OCI-LY7 (cell line): ENCODE results near the gene ALG14. TPM values are rescaled to one million over a fixed set of nuclear protein-coding genes. Genes with fewer than 3 reads are reported as not detected.

Source experiments
- BruUV-seq: library from RNA; stranded (reverse); fragments of 400-500 nt; replicated peaks from 2 replicates; lab custom pipeline; 2021; lab: Mats Ljungman, UMichigan
- CTCF ChIA-PET: fragments of 300-600 bp; sonication (Branson Sonifier 250); formaldehyde crosslinking; loops from one replicate; lab custom pipeline; 2022; ENCODE audit warnings: antibody characterized with exemption; ENCODE audit not compliant: unreplicated experiment; lab: Charles Lee
- POLR2A ChIA-PET: fragments of 300-600 bp; sonication (Branson Sonifier 250); formaldehyde crosslinking; loops from one replicate; lab custom pipeline; 2022; ENCODE audit warnings: antibody characterized with exemption; lab: Charles Lee
- DNase-seq: peaks from one replicate; pipeline ENCODE4 v3.0.0-alpha.2; 2015; ENCODE audit warnings: low spot score
- H2AFZ ChIP-seq: fragments of 200-600 bp; sonication (generic), shearing (Covaris generic); 2 replicates; pipeline ENCODE4 v1.6.1; 2014; ENCODE audit warnings: mild to moderate bottlenecking, antibody characterized with exemption, low read length, moderate library complexity
- H3K27ac ChIP-seq: fragments of 200-600 bp; sonication (generic); 2 replicates; pipeline ENCODE4 v1.5.1; 2014; ENCODE audit warnings: mixed run types, low read depth, mild to moderate bottlenecking, moderate library complexity, low read length, inconsistent platforms; ENCODE audit not compliant: poor library complexity, severe bottlenecking
- H3K36me3 ChIP-seq: fragments of 200-600 bp; sonication (generic); 2 replicates; pipeline ENCODE4 v1.6.1; 2014; ENCODE audit warnings: mild to moderate bottlenecking, antibody characterized with exemption, low read length, moderate library complexity, mixed read lengths; ENCODE audit not compliant: insufficient read depth
- H3K4me1 ChIP-seq: fragments of 200-600 bp; sonication (generic); 2 replicates; pipeline ENCODE4 v1.5.1; 2014; ENCODE audit warnings: mild to moderate bottlenecking, low read length; ENCODE audit not compliant: insufficient read depth, poor library complexity, severe bottlenecking
- H3K4me2 ChIP-seq: fragments of 200-600 bp; sonication (generic); 2 replicates; pipeline ENCODE4 v1.6.1; 2014; ENCODE audit warnings: mild to moderate bottlenecking, low read length
- H3K4me3 ChIP-seq: fragments of 200-600 bp; sonication (generic); 2 replicates; pipeline ENCODE4 v1.5.1; 2014; ENCODE audit warnings: mild to moderate bottlenecking, low read depth, low read length; ENCODE audit not compliant: poor library complexity, severe bottlenecking
- H3K79me2 ChIP-seq: fragments of 200-600 bp; sonication (generic); 2 replicates; pipeline ENCODE4 v1.6.1; 2016; ENCODE audit warnings: low read depth, mild to moderate bottlenecking, low read length, moderate library complexity, mixed read lengths; ENCODE audit not compliant: insufficient read depth
- H3K9me2 ChIP-seq: fragments of 200-600 bp; sonication (generic); 2 replicates; pipeline ENCODE4 v1.6.1; 2016; ENCODE audit warnings: mild to moderate bottlenecking, low read length, mixed read lengths; ENCODE audit not compliant: insufficient read depth
- H3K9me3 ChIP-seq: fragments of 200-600 bp; sonication (generic); 2 replicates; pipeline ENCODE4 v1.6.1; 2014; ENCODE audit warnings: mild to moderate bottlenecking, mixed run types, low read length, mixed read lengths
- H4K20me1 ChIP-seq: fragments of 200-600 bp; sonication (generic); 2 replicates; pipeline ENCODE4 v1.6.1; 2014; ENCODE audit warnings: mild to moderate bottlenecking, antibody characterized with exemption, low read length, moderate library complexity, mixed read lengths; ENCODE audit not compliant: insufficient read depth
- EZH2phosphoT487 ChIP-seq: fragments of 200-600 bp; sonication (generic); IDR thresholded peaks from 2 replicates; pipeline ENCODE4 v1.6.1; 2018; ENCODE audit warnings: low read depth, borderline replicate concordance, mild to moderate bottlenecking, mixed run types, antibody characterized with exemption, low read length, moderate library complexity, mixed read lengths
- intact Hi-C: fragments of 100-400 bp; cut with micrococcal nuclease; formaldehyde crosslinking; loops from one replicate; pipeline ENCODE4 v1.10.0; 2022; ENCODE audit not compliant: unreplicated experiment
- total RNA-seq, 2 experiments: library from RNA; depleted of rRNA in 1 of 2; stranded (reverse); fragments of >200 nt in 1 of 2; shearing (Covaris generic) in 1 of 2; gene quantifications; 2 replicates each; pipeline ENCODE4 v1.2.3, GENCODE V29; 2014 to 2022
- TF ChIP-seq, protein P1 (sequence below): fragments of 200-600 bp; sonication (generic); conservative IDR thresholded peaks from 2 replicates; pipeline ENCODE4 v1.5.1; 2014; ENCODE audit warnings: mild to moderate bottlenecking, antibody characterized with exemption, low read length, moderate library complexity, mixed read lengths

The ALG14 gene
- total RNA-seq, 2 experiments from 2014 or later: 1.6 to 8.3 TPM

DNA sequence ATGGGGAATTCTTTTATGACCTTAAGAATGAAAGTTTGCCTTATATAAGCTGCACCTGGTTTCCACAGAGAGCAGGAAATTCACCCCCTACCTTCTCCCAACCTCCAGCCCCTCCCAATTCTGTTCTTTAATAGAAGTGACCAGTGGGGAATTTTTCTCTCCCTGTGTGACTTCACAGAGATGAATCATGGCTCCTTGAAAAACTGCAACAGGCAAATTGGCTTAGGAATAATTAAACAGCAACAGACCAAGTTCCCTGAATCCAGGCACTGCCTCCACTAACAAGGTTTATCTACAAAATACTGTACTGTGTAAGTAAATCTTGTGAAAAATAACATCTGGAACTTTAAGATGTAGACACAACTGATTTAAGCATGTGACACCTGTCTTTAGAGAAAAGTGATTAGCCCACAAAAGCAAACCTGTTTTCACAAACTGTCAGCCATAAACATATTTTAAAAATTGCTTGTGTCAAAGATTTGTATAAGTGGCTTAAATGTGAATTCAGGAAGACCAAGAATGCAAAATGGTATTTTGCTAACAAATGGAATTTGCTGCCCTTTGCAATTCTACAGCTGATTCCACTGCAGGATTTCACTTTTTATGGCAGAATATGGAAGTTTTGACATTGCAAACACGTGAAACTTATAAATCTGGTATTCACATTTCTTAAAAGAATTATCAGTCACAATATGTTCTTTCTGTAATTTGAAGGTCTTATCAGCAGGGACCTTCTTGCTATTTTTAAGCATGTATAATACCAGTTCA lies 54.0 kb downstream of the ALG14 start:
- H2AFZ ChIP-seq: no peak overlapping the region
- H3K4me2 ChIP-seq: no peak overlapping the region
- ChIA-PET CTCF (no interaction called here), POLR2A (no interaction called here)
- DNase-seq: no peak
- no TSS peak for BruUV-seq
- H3K9me2 ChIP-seq: no peaks in the 10 kb centered on the region
- H3K4me3 ChIP-seq: no peak overlapping the region
- H3K79me2 ChIP-seq: no peaks in the 10 kb centered on the region
- no peaks in the 10 kb centered on the region for H3K4me1 ChIP-seq
- no peaks in the 10 kb centered on the region for H3K36me3 ChIP-seq
- TF ChIP-seq, protein P1, sequence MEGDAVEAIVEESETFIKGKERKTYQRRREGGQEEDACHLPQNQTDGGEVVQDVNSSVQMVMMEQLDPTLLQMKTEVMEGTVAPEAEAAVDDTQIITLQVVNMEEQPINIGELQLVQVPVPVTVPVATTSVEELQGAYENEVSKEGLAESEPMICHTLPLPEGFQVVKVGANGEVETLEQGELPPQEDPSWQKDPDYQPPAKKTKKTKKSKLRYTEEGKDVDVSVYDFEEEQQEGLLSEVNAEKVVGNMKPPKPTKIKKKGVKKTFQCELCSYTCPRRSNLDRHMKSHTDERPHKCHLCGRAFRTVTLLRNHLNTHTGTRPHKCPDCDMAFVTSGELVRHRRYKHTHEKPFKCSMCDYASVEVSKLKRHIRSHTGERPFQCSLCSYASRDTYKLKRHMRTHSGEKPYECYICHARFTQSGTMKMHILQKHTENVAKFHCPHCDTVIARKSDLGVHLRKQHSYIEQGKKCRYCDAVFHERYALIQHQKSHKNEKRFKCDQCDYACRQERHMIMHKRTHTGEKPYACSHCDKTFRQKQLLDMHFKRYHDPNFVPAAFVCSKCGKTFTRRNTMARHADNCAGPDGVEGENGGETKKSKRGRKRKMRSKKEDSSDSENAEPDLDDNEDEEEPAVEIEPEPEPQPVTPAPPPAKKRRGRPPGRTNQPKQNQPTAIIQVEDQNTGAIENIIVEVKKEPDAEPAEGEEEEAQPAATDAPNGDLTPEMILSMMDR: no peak
- no peak for TF ChIP-seq EZH2phosphoT487
- H3K9me3 ChIP-seq: no peaks in the 10 kb centered on the region
- H3K27ac ChIP-seq: no peak overlapping the region
- intact Hi-C loops: no loop called here
- H4K20me1 ChIP-seq: no peaks in the 10 kb centered on the region

DNA sequence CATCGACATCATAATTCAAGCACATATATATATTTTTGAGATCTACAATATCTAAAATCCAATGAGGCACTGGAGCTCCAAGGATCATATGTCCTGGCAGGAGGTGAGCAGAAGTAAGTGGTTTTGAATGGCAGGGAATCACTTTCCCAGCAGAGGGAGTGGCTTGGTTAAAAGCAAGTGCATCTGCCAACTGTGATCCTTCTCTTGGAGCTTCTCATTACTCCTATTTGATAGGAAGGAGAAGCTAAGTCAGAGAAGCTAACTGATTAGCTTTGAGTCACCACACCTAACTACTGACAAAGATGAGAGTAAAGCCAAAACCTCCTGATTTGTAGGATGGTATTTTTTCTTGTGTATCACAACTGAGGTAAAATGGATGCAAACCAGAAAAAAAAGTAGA lies 55.0 kb downstream of the ALG14 start:
- no TSS peak for BruUV-seq
- Histone ChIP-seq H2AFZ (no peak overlapping the region), H3K9me3 (no peaks in the 10 kb centered on the region), H3K79me2 (no peaks in the 10 kb centered on the region), H3K4me1 (no peaks in the 10 kb centered on the region), H3K27ac (no peak overlapping the region), H3K4me2 (no peak overlapping the region), H3K4me3 (no peak overlapping the region), H4K20me1 (no peaks in the 10 kb centered on the region), H3K36me3 (no peaks in the 10 kb centered on the region), H3K9me2 (no peaks in the 10 kb centered on the region)
- no peak for DNase-seq
- no peak for TF ChIP-seq EZH2phosphoT487
- TF ChIP-seq, protein P1: no peak
- intact Hi-C loops: no loop called here
- ChIA-PET CTCF (interaction anchor here (0.5 kb wide), 1 partner anchor 198 kb away, joined by 3 read pairs; no protein-coding TSS in a partner anchor), POLR2A (no interaction called here)

DNA sequence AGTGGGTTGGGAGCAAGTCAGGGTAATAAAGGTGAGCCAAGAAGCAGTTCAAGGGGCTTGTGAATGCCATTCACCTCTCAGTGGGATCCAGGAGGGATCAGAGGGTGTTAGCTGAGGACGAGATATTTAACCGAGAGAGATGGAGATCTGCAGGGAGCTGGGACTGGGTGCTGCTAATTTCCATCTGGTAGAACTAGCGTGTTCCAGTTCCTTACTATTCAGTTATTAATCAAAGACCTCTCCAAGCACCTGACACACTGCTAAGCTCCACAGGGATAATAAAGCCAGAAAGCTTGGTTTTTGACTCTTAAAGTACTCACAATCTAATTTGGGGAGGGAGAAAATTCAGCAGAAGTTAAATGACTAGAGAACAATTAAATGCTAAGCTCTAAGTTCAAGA lies 57.7 kb downstream of the ALG14 start:
- Histone ChIP-seq H3K4me3 (no peak overlapping the region), H3K9me3 (no peaks in the 10 kb centered on the region), H2AFZ (no peak overlapping the region), H3K27ac (no peak overlapping the region), H3K79me2 (no peaks in the 10 kb centered on the region), H3K4me1 (no peaks in the 10 kb centered on the region), H3K4me2 (no peak overlapping the region), H4K20me1 (no peaks in the 10 kb centered on the region), H3K9me2 (no peaks in the 10 kb centered on the region), H3K36me3 (no peaks in the 10 kb centered on the region)
- DNase-seq: no peak
- ChIA-PET POLR2A (interaction anchor here (0.9 kb wide), 1 partner anchor 27 kb away, joined by 3 read pairs; no protein-coding TSS in a partner anchor), CTCF (no interaction called here)
- intact Hi-C loops: no loop called here
- TF ChIP-seq EZH2phosphoT487: no peak
- TF ChIP-seq, protein P1: no peak
- no TSS peak for BruUV-seq
